ENCODE results near the gene ARHGAP9.

ARHGAP9 gene

GRCh38 chr12:57435293-57435692 lies 44.4 kb downstream of the ARHGAP9 start:
- Histone ChIP-seq H3K79me2 (ENCODE audit: insufficient read depth, low read length) (peaks cover under 1% of the 10 kb centered on the region; the same call in 1 of the 2 replicates), H3K9me3 (ENCODE audit: insufficient read depth, low read length) (no peaks in the 10 kb centered on the region), H4K20me1 (ENCODE audit: low read depth, low read length) (no peaks in the 10 kb centered on the region), H3K9me2 (replicated peaks; ENCODE audit: insufficient read depth, low read length) (no peaks in the 10 kb centered on the region), H3K27ac (ENCODE audit: low read depth, low read length) (no peak overlapping the region), H3K27me3 (ENCODE audit: low read length) (no peaks in the 10 kb centered on the region), H3K4me2 (ENCODE audit: low read depth, low read length, poor library complexity, severe bottlenecking) (no peak overlapping the region), H3K4me3 (ENCODE audit: insufficient read depth, low read length, poor library complexity, severe bottlenecking) (no peak overlapping the region), H3K9ac (ENCODE audit: low read length) (no peak overlapping the region), H3K36me3 (ENCODE audit: low read length) (no peaks in the 10 kb centered on the region), H3F3A (ENCODE audit: insufficient read depth) (peaks cover 7% of the 10 kb centered on the region), H2AFZ (ENCODE audit: low read depth, low read length, severe bottlenecking) (no peak overlapping the region)
- TF ChIP-seq EZH2phosphoT487 (conservative IDR thresholded peaks at IDR 0.05; ENCODE audit: low read length): no peak
- TF ChIP-seq, protein P1, sequence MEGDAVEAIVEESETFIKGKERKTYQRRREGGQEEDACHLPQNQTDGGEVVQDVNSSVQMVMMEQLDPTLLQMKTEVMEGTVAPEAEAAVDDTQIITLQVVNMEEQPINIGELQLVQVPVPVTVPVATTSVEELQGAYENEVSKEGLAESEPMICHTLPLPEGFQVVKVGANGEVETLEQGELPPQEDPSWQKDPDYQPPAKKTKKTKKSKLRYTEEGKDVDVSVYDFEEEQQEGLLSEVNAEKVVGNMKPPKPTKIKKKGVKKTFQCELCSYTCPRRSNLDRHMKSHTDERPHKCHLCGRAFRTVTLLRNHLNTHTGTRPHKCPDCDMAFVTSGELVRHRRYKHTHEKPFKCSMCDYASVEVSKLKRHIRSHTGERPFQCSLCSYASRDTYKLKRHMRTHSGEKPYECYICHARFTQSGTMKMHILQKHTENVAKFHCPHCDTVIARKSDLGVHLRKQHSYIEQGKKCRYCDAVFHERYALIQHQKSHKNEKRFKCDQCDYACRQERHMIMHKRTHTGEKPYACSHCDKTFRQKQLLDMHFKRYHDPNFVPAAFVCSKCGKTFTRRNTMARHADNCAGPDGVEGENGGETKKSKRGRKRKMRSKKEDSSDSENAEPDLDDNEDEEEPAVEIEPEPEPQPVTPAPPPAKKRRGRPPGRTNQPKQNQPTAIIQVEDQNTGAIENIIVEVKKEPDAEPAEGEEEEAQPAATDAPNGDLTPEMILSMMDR (IDR thresholded peaks at IDR 0.05; ENCODE audit: insufficient read depth, low read length, poor library complexity, severe bottlenecking): no peak

DNA sequence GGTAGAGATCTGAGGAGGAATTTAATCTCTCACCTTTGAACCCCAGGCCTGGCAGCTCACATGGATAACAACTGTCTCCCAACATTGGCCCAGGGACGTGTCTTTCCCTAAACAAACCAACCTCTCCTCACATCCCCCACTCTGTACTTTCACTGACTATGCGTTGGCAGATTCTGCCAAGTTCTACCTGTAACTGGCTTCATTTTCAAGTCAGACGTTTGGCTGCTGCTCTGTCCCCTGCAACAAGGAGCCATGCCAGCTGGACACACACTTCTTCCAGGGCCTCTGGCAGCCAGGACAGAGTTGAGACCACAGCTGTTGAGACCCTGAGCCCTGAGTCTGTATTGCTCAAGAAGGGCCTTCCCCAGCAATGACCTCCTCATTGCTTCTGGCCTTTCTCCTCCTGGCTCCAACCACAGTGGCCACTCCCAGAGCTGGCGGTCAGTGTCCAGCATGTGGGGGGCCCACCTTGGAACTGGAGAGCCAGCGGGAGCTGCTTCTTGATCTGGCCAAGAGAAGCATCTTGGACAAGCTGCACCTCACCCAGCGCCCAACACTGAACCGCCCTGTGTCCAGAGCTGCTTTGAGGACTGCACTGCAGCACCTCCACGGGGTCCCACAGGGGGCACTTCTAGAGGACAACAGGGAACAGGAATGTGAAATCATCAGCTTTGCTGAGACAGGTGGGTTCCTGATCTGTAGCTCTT lies 45.0 kb downstream of the ARHGAP9 start, which contains the start of gene INHBC:
TSS of gene INHBC (plus strand) at position 268 of the 707 bp plus-strand sequence. CDS start at position 371, 103 bp downstream.
- Histone ChIP-seq H3K9me2 (replicated peaks; ENCODE audit: insufficient read depth, low read length) (no peaks in the 10 kb centered on the region), H3K79me2 (ENCODE audit: insufficient read depth, low read length) (peaks cover 7% of the 10 kb centered on the region), H3K9ac (ENCODE audit: low read length) (no peak within 1 kb of the TSS), H2AFZ (ENCODE audit: low read depth, low read length, severe bottlenecking) (no peak within 1 kb of the TSS), H3K27ac (ENCODE audit: low read depth, low read length) (no peak within 1 kb of the TSS), H3K27me3 (ENCODE audit: low read length) (no peaks in the 10 kb centered on the region), H3K9me3 (ENCODE audit: insufficient read depth, low read length) (no peaks in the 10 kb centered on the region), H3F3A (ENCODE audit: insufficient read depth) (peaks cover 7% of the 10 kb centered on the region), H3K4me3 (ENCODE audit: insufficient read depth, low read length, poor library complexity, severe bottlenecking) (no peak within 1 kb of the TSS), H3K4me2 (ENCODE audit: low read depth, low read length, poor library complexity, severe bottlenecking) (no peak within 1 kb of the TSS), H4K20me1 (ENCODE audit: low read depth, low read length) (no peaks in the 10 kb centered on the region), H3K36me3 (ENCODE audit: low read length) (no peaks in the 10 kb centered on the region)
- TF ChIP-seq EZH2phosphoT487 (conservative IDR thresholded peaks at IDR 0.05; ENCODE audit: low read length): no peak
- TF ChIP-seq, protein P1 (IDR thresholded peaks at IDR 0.05; ENCODE audit: insufficient read depth, low read length, poor library complexity, severe bottlenecking): no peak

DNA sequence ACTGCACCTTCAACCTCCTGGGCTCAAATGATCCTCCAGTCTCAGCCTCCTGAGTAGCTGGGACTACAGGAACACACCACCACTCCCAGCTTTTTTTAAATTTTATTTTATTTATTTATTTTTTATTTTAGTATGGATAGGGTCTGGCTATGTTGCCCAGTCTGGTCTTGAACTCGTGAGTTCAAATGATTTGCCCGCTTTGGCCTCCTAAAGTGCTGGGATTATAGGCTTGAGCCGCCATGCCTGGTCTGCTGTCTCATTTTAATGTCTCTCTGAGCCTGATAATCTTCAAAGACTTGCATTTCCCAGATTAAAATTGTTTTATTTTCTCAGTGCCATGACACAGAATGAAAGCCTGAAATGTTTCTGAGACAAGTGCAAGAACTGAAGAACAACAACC lies 46.3 kb downstream of the ARHGAP9 start:
- no peak overlapping the region for H3K4me2 ChIP-seq (ENCODE audit: low read depth, low read length, poor library complexity, severe bottlenecking)

More for the DNA sequence above, 46.3 kb downstream of the ARHGAP9 start:
- Histone ChIP-seq H3K27ac (ENCODE audit: low read depth, low read length) (no peak overlapping the region), H3K79me2 (ENCODE audit: insufficient read depth, low read length) (peaks cover 19% of the 10 kb centered on the region), H3K9ac (ENCODE audit: low read length) (no peak overlapping the region), H3K4me3 (ENCODE audit: insufficient read depth, low read length, poor library complexity, severe bottlenecking) (no peak overlapping the region), H3K9me2 (replicated peaks; ENCODE audit: insufficient read depth, low read length) (no peaks in the 10 kb centered on the region), H3F3A (ENCODE audit: insufficient read depth) (peaks cover 13% of the 10 kb centered on the region), H3K36me3 (ENCODE audit: low read length) (no peaks in the 10 kb centered on the region), H3K27me3 (ENCODE audit: low read length) (no peaks in the 10 kb centered on the region), H3K9me3 (ENCODE audit: insufficient read depth, low read length) (no peaks in the 10 kb centered on the region), H2AFZ (ENCODE audit: low read depth, low read length, severe bottlenecking) (no peak overlapping the region), H4K20me1 (ENCODE audit: low read depth, low read length) (no peaks in the 10 kb centered on the region)
- no peak for TF ChIP-seq EZH2phosphoT487 (conservative IDR thresholded peaks at IDR 0.05; ENCODE audit: low read length)
- TF ChIP-seq, protein P1 (IDR thresholded peaks at IDR 0.05; ENCODE audit: insufficient read depth, low read length, poor library complexity, severe bottlenecking): no peak

Data from SU-DHL-6 (cell line).